GM12875 (cell line): ENCODE data around the gene FBXO30.

Experiments
- H3K4me3 ChIP-seq: one replicate; pipeline ENCODE4 v1.5.1; 2011; ENCODE audit warnings: low read depth, low read length, control low read depth
- TF ChIP-seq, protein P1 (sequence below): IDR thresholded peaks from 2 replicates; pipeline ENCODE4 v1.5.1; 2011; ENCODE audit warnings: low read depth, mild to moderate bottlenecking, control low read depth, inconsistent platforms, low read length, moderate library complexity, borderline replicate concordance; ENCODE audit not compliant: insufficient read depth

FBXO30 gene

DNA sequence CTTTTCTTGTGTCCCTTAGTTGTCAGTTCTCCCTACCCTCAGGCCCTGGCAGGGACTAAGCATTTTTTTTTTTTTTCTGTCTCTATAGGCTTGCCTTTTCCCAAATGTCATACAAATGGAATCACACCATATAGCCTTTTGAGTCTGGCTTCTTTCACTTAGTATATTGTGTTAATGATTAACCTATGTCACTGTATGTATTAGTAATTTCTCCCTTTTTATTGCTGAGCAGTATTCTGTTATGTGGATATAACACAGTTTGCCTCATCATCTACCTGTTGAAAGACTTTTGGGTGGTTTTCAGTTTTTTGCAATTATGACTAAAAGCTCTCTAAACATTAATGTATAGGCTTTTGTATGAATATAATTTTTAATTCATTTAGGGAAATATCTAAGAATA lies 16.0 kb upstream of the FBXO30 start:
- H3K4me3 ChIP-seq = no peak overlapping the region
- TF ChIP-seq, protein P1, sequence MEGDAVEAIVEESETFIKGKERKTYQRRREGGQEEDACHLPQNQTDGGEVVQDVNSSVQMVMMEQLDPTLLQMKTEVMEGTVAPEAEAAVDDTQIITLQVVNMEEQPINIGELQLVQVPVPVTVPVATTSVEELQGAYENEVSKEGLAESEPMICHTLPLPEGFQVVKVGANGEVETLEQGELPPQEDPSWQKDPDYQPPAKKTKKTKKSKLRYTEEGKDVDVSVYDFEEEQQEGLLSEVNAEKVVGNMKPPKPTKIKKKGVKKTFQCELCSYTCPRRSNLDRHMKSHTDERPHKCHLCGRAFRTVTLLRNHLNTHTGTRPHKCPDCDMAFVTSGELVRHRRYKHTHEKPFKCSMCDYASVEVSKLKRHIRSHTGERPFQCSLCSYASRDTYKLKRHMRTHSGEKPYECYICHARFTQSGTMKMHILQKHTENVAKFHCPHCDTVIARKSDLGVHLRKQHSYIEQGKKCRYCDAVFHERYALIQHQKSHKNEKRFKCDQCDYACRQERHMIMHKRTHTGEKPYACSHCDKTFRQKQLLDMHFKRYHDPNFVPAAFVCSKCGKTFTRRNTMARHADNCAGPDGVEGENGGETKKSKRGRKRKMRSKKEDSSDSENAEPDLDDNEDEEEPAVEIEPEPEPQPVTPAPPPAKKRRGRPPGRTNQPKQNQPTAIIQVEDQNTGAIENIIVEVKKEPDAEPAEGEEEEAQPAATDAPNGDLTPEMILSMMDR = no peak

DNA sequence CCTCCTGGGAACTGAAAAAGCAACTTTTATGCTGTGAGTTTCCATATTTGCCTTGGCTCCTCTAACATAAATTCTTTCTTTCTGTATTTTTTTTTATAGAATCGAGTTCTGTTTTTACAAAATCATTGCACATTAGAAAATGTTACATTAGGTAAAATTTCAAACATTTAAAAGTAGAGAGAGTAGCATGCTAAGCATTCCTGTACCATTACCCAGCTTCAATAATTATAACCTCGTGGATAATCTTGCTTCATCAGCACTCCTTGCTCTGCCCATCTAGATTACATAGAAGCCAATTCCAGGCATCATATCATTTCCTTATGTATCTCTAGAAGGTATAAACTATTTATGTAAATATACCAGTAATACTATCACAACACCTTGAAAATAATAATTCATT lies 15.4 kb upstream of the FBXO30 start:
- TF ChIP-seq, protein P1 = no peak
- no peak overlapping the region for H3K4me3 ChIP-seq

DNA sequence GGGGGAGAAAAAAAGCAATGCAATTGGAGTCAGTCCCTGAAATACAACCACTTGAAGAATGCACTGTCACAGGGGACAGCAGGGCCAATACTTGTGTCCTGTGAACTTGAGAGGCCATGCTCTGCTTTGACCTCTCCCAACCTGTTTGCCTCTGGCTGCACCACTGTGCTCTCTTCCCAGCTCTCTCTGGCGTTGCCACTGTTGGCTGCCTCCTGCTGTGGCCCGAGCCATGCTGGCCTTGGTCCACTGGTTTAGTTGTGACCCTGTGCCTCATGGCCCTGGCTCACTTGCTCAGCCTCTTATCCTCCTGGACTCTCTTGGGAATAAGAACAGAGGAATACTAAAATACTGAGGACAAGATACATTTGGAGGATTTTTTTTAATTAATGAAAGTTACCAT lies 14.5 kb upstream of the FBXO30 start:
- H3K4me3 ChIP-seq = no peak overlapping the region

DNA sequence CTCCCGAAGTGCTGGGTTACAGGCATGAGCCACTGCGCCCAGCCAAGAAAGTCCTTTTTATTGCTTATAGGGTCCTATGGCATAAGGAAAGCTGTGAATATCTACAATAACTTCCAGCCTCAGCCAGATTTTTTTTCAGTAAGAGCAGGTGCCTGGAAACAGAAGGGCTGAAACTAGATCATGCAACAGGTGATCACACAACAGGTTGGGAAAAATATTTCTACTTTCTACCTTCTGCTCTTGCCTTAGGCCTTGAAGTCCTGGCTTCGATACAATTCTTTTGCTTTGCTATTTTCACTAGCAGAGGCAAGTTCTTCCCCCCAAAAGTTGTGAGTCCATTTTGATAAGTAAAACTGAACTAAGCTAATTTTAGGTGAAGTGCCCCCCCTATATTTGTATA lies 9.7 kb upstream of the FBXO30 start:
- TF ChIP-seq, protein P1 = no peak
- no peak overlapping the region for H3K4me3 ChIP-seq

More for the DNA sequence above, 14.5 kb upstream of the FBXO30 start:
- TF ChIP-seq, protein P1 = no peak

DNA sequence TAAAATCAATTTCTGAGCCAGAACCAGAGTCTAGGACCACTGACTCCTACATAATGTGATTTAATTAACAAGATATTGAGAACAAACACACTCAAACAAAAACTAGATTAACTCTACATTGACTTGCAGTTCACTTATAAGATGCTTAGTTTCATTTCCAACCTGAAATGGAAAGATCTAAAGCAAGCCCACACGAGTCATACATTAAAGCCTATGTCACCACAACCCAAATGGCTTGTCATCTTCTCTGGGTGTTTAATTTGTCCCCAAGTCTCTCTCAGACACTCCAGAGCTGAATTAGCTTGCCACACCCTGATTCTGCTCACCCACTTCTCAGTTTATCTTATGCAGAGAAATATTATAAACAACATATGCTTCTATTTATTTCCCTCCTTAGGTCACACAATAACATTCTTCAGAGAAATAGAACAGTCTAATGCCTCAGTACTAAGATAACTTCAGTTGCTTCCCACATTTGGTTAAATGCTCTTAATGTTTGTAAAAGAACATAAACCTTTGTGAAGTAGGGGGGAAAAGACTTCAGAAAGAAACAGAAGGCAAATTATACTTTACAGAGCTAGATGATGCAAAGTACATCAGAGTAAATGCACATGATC lies 8.8 kb upstream of the FBXO30 start:
- H3K4me3 ChIP-seq = no peak overlapping the region
- TF ChIP-seq, protein P1 = no peak

DNA sequence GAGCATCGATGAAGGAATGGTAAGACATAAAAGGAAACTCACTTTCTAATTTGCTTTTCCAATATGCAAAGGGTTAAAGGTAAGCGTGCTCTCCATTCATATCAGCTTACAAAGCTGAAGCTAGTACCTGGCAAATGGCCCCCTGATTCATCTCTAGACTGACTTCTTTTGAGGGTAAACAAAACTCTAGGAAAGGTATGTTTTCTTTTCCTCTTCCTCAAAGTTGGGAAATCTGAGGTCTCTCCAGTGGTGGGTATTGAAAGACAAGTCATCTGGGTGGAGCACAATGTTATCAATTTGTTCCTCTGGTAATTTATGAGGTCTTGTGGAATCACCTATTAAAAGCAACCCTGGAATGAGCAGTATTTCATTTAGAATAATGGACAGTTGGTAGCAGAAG lies 7.9 kb upstream of the FBXO30 start:
- H3K4me3 ChIP-seq = no peak overlapping the region
- TF ChIP-seq, protein P1 = no peak

DNA sequence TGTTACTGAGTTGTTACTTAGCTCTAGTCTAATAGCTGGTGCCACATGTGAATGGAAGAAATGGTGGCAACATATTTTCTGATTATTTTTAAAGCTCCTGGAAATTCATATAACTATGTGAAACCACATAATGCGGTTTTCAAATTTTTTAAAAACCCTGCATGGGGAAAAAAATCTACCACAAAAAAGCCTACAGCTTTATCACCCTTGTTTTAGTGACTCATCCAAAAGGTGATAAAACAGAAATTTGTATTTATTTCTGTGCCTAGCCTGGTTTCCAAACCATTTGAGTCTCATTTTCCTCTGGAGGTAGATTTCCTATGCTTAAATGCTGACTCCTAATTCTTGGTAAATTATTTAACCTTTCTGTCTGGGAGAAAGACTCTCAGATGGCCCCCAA lies 5.4 kb upstream of the FBXO30 start:
- TF ChIP-seq, protein P1 = no peak
- H3K4me3 ChIP-seq = no peak overlapping the region
